ENCODE data around the gene L3MBTL3. TPM values are rescaled to one million over a fixed set of nuclear protein-coding genes. Genes with fewer than 3 reads are reported as not detected.

Gene L3MBTL3
- total and polyA plus RNA-seq, 7 donors: 2.1 to 10.4 (median 4.2) TPM

GRCh38 chr6:130047088-130047995 lies 29.0 kb downstream of the L3MBTL3 start:
- no peaks in the 10 kb centered on the region for H3K27me3 ChIP-seq
- no peak for DNase-seq
- H3K4me3 ChIP-seq: no peak overlapping the region
- intact Hi-C loops (cut with DNase I): no loop called here
- no peak overlapping the region for H3K27ac ChIP-seq
- no peaks in the 10 kb centered on the region for H3K9me3 ChIP-seq
- H3K36me3 ChIP-seq: peaks cover 0 to 10% (median 3%) of the 10 kb centered on the region in 4 donors
- no peak for TF ChIP-seq POLR2A (IDR thresholded peaks at IDR 0.05)
- TF ChIP-seq CTCF (IDR thresholded peaks at IDR 0.05): no peak
- TF ChIP-seq POLR2AphosphoS5 (IDR thresholded peaks at IDR 0.05): no peak
- TF ChIP-seq EP300 (IDR thresholded peaks at IDR 0.05): no peak
- H3K4me1 ChIP-seq: no peaks in the 10 kb centered on the region
- 74 to 82% methylated on average over 4 of the region's 4 CpGs for WGBS, 2 donors

- intact Hi-C loops (cut with DNase I): no loop called here
- H3K27ac ChIP-seq: no peak overlapping the region
Observed at GRCh38 chr6:130050230-130050629, 31.8 kb downstream of the L3MBTL3 start.

GRCh38 chr6:130054725-130055124 lies 36.3 kb downstream of the L3MBTL3 start:
- Histone ChIP-seq H3K27ac (no peak overlapping the region), H3K4me3 (no peak overlapping the region), H3K36me3 (peaks cover 0 to 44% (median 9%) of the 10 kb centered on the region in 4 donors), H3K27me3 (no peaks in the 10 kb centered on the region), H3K9me3 (no peaks in the 10 kb centered on the region), H3K4me1 (no peaks in the 10 kb centered on the region)
- intact Hi-C loops (cut with DNase I): no loop called here
- WGBS, 2 donors: 87 to 95% methylated on average over 7 of the region's 7 CpGs
- DNase-seq: no peak
- TF ChIP-seq EP300 (IDR thresholded peaks at IDR 0.05): no peak
- no peak for TF ChIP-seq POLR2A (IDR thresholded peaks at IDR 0.05)
- no peak for TF ChIP-seq POLR2AphosphoS5 (IDR thresholded peaks at IDR 0.05)
- TF ChIP-seq CTCF (IDR thresholded peaks at IDR 0.05): no peak

More at GRCh38 chr6:130050230-130050629, 31.8 kb downstream of the L3MBTL3 start:
- TF ChIP-seq CTCF (IDR thresholded peaks at IDR 0.05) (no peak), EP300 (IDR thresholded peaks at IDR 0.05) (no peak), POLR2AphosphoS5 (IDR thresholded peaks at IDR 0.05) (no peak), POLR2A (IDR thresholded peaks at IDR 0.05) (no peak)
- Histone ChIP-seq H3K4me3 (no peak overlapping the region), H3K36me3 (peaks cover 0 to 25% (median 5%) of the 10 kb centered on the region in 4 donors), H3K4me1 (no peaks in the 10 kb centered on the region), H3K9me3 (no peaks in the 10 kb centered on the region), H3K27me3 (no peaks in the 10 kb centered on the region)
- WGBS, 2 donors: 88 to 93% methylated on average over 2 of the region's 2 CpGs
- no peak for DNase-seq

- 73 to 75% methylated on average over 1 of the region's 1 CpG for WGBS, 2 donors
- Histone ChIP-seq H3K27me3 (no peaks in the 10 kb centered on the region), H3K4me1 (no peaks in the 10 kb centered on the region), H3K4me3 (no peak overlapping the region), H3K9me3 (no peaks in the 10 kb centered on the region), H3K27ac (no peak overlapping the region), H3K36me3 (peaks cover 0 to 44% (median 9%) of the 10 kb centered on the region in 4 donors)
- intact Hi-C loops (cut with DNase I): no loop called here
- TF ChIP-seq POLR2AphosphoS5 (IDR thresholded peaks at IDR 0.05) (no peak), CTCF (IDR thresholded peaks at IDR 0.05) (no peak), POLR2A (IDR thresholded peaks at IDR 0.05) (no peak), EP300 (IDR thresholded peaks at IDR 0.05) (no peak)
- no peak for DNase-seq
Observed at GRCh38 chr6:130055271-130055670, 36.9 kb downstream of the L3MBTL3 start.
